ENCODE measurements around the gene KIAA1549. TPM values are rescaled to one million over a fixed set of nuclear protein-coding genes. Genes with fewer than 3 reads are reported as not detected.

The KIAA1549 gene
- total RNA-seq, 4 donors from 2014 or later: 1.6 to 5.0 (median 3.3) TPM

DNA sequence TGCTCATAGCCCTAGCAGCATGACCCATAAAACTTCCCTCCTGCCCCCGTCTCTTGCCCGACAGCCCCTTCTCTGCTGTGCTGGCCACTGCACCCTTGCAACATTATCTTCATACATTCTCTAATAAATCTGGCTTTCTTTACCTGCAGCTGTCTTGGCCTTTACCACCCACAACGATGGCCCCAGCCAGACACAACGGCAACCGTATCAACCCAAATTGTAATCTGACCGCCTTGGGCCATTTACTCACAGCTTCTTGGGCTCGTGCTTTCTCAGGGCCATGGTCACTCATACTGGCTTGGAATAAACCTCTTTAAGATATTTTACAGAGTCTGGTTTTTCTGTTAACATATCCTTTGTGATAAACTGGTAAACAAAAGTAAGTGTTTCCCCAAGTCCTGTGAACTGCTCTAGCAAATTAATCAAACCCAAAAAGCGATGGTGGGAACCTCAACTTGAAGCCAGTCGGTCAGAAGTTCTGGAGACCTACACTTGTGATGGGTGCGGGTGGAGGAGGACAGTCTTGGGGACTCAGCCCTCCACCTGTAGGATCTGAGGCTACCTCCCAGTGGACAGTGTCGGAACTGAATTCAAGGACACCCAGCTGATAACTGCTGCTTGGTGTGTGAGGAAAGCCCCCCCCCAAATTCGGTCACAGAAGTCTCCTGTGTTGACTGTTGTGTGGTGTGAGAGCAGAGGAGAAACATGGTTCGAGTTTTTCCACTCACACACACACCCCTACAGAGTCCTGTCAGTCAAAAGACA lies 95.6 kb downstream of the KIAA1549 start:
- Histone ChIP-seq H3K9me3 (no peaks in the 10 kb centered on the region), H3K36me3 (no peaks in the 10 kb centered on the region), H3K4me3 (no peak overlapping the region), H3K4me1 (no peaks in the 10 kb centered on the region), H3K27ac (no peak overlapping the region), H3K27me3 (no peaks in the 10 kb centered on the region)
- DNase-seq: no peak
- TF ChIP-seq POLR2A (IDR thresholded peaks at IDR 0.05): no peak
- TF ChIP-seq, protein P1, sequence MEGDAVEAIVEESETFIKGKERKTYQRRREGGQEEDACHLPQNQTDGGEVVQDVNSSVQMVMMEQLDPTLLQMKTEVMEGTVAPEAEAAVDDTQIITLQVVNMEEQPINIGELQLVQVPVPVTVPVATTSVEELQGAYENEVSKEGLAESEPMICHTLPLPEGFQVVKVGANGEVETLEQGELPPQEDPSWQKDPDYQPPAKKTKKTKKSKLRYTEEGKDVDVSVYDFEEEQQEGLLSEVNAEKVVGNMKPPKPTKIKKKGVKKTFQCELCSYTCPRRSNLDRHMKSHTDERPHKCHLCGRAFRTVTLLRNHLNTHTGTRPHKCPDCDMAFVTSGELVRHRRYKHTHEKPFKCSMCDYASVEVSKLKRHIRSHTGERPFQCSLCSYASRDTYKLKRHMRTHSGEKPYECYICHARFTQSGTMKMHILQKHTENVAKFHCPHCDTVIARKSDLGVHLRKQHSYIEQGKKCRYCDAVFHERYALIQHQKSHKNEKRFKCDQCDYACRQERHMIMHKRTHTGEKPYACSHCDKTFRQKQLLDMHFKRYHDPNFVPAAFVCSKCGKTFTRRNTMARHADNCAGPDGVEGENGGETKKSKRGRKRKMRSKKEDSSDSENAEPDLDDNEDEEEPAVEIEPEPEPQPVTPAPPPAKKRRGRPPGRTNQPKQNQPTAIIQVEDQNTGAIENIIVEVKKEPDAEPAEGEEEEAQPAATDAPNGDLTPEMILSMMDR (IDR thresholded peaks at IDR 0.05): no peak

GRCh38 chr7:138882249-138882648 lies 98.9 kb downstream of the KIAA1549 start:
- H3K36me3 ChIP-seq: no peaks in the 10 kb centered on the region
- no peak overlapping the region for H3K4me3 ChIP-seq
- H3K9me3 ChIP-seq: no peaks in the 10 kb centered on the region
- no peak for DNase-seq
- no peaks in the 10 kb centered on the region for H3K27me3 ChIP-seq
- no peaks in the 10 kb centered on the region for H3K4me1 ChIP-seq
- TF ChIP-seq, protein P1 (IDR thresholded peaks at IDR 0.05): no peak
- no peak for TF ChIP-seq POLR2A (IDR thresholded peaks at IDR 0.05)
- H3K27ac ChIP-seq: no peak overlapping the region

GRCh38 chr7:138881579-138882188 lies 99.5 kb downstream of the KIAA1549 start:
- DNase-seq: no peak
- Histone ChIP-seq H3K4me3 (no peak overlapping the region), H3K4me1 (no peaks in the 10 kb centered on the region), H3K27me3 (no peaks in the 10 kb centered on the region), H3K27ac (no peak overlapping the region), H3K36me3 (no peaks in the 10 kb centered on the region), H3K9me3 (no peaks in the 10 kb centered on the region)
- TF ChIP-seq, protein P1 (IDR thresholded peaks at IDR 0.05): no peak
- TF ChIP-seq POLR2A (IDR thresholded peaks at IDR 0.05): no peak

DNA sequence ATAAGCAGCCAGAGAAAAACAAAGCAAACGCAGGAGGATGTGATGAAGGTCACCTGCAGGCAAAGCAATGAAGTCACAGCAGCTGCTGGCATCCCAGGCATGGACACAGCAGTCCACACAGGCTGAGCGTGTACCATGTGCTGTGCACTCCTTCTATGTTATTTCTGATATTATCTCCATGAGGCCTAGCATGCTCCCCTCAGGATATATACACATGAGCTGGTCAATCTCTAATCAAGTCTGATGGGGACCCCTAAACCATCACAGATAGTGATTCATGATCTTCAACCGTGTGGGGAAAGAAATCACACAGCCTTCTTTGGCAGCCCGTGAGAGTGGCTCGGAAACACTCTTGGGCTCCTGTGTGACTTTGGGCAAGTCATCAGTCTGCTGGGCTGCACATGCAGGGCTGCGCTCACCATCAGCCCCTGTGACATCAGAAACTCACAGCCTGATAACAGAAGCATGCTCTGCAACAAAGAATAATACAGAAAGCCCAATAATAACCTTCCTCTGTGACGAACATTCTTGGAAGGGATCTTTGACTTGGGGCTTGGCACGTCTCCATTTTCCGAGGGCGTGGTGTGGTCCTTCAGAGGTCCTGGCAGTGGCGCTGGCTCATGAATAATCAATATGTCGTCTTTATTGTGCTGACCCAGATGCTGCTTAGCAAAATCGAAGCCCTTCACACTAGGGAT lies 100.2 kb downstream of the KIAA1549 start:
- Histone ChIP-seq H3K4me3 (no peak overlapping the region), H3K27me3 (no peaks in the 10 kb centered on the region), H3K27ac (no peak overlapping the region), H3K9me3 (no peaks in the 10 kb centered on the region), H3K36me3 (no peaks in the 10 kb centered on the region), H3K4me1 (no peaks in the 10 kb centered on the region)
- TF ChIP-seq, protein P1 (IDR thresholded peaks at IDR 0.05): no peak
- TF ChIP-seq POLR2A (IDR thresholded peaks at IDR 0.05): no peak
- no peak for DNase-seq

DNA sequence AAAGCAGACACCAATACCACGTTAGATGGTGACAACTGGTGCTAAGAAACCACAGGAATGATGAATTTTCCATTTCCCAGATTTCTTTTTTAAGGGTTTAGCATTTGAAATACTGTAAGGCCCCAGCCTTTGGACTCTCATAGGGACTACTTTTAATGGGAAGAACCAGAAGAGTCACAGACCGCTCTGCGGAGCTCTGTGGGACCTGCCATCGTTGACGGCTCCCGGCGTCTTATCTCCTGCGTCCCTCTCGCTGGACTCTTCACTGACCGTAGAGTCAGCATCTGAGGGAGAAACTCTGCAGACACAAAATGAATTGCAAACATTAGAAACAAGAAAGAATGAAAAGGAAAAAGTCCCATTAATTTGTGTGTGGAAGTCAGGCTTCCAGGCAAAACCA lies 101.8 kb downstream of the KIAA1549 start:
- H3K36me3 ChIP-seq: no peaks in the 10 kb centered on the region
- H3K9me3 ChIP-seq: no peaks in the 10 kb centered on the region
- H3K4me3 ChIP-seq: no peak overlapping the region
- DNase-seq: no peak
- H3K27me3 ChIP-seq: no peaks in the 10 kb centered on the region
- no peak overlapping the region for H3K27ac ChIP-seq
- TF ChIP-seq, protein P1 (IDR thresholded peaks at IDR 0.05): no peak
- TF ChIP-seq POLR2A (IDR thresholded peaks at IDR 0.05): no peak
- no peaks in the 10 kb centered on the region for H3K4me1 ChIP-seq

Data from Peyer's patch (tissue), 4 donors.